PC-3 (cell line): ENCODE measurements around the gene TUBB1.

Experiments
- CTCF ChIP-seq: fragments of 300-600 bp; sonication (generic); conservative IDR thresholded peaks from 2 replicates; pipeline ENCODE4 v1.5.1; 2017; ENCODE audit warnings: antibody characterized with exemption, low read depth, mild to moderate bottlenecking, low read length
- EZH2 ChIP-seq: fragments of 300-600 bp; sonication (generic); IDR thresholded peaks from one replicate; pipeline ENCODE4 v1.6.1; 2017; ENCODE audit warnings: antibody characterized with exemption, mild to moderate bottlenecking, low read length; ENCODE audit not compliant: unreplicated experiment
- EZH2phosphoT487 ChIP-seq: fragments of 300-600 bp; sonication (generic); IDR thresholded peaks from 2 replicates; pipeline ENCODE4 v1.6.1; 2018; ENCODE audit warnings: mild to moderate bottlenecking, antibody characterized with exemption, low read length, borderline replicate concordance

DNA sequence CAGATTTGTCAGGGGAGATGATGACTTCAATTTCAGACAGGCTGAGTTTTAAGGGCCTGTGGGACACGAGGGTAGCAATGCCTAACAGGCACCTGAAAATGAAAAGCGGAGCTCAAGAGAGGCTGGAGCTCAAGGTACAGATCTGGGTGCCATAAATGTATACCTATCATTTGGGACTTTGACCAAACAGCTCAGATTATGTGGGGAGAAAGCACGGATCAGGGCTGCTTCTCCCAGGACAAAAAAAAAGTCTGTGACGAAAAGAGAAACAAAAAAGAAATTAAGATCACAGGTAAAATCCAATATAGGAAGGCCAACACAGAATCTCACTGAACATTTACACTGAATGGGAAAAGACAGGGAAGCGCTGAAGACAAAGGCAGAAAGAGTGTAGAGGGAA is 21.4 kb downstream of the TUBB1 start:
- TF ChIP-seq EZH2phosphoT487 (no peak), CTCF (no peak), EZH2 (no peak)
